Measurements from ENCODE around the gene COMMD1.
"Not testable (repeated sequence)": the region's sequence is repeated elsewhere in the genome, so short reads cannot be mapped to it uniquely, and the experiment has no call there.

DNA sequence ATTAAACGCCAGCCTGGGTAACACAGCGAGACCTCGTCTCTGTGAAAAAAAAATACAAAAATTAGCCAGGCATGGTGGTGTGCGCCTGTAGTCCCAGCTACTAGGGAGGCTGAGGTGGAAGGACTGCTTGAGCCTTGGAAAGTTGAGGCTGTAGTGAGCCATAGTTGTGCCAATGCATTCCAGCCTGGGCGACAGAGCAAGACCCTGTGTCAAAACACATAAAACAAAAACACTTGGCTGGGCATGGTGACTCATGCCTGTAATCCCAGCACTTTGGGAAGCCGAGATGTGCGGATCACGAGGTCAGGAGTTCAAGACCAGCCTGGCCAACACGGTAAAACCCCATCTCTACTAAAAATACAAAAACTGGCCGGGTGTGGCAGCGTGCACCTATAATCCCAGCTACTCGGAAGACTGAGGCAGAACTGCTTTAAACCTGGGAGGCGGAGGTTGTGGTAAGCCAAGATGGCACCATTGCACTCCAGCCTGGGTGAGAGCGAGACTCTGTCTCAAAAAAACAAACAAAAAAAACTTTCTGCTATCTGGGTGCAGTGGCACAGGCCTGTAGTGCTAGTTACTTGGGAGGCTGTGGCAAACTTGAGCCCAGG lies 38.9 kb upstream of the COMMD1 start:
- TF ChIP-seq, protein P1, sequence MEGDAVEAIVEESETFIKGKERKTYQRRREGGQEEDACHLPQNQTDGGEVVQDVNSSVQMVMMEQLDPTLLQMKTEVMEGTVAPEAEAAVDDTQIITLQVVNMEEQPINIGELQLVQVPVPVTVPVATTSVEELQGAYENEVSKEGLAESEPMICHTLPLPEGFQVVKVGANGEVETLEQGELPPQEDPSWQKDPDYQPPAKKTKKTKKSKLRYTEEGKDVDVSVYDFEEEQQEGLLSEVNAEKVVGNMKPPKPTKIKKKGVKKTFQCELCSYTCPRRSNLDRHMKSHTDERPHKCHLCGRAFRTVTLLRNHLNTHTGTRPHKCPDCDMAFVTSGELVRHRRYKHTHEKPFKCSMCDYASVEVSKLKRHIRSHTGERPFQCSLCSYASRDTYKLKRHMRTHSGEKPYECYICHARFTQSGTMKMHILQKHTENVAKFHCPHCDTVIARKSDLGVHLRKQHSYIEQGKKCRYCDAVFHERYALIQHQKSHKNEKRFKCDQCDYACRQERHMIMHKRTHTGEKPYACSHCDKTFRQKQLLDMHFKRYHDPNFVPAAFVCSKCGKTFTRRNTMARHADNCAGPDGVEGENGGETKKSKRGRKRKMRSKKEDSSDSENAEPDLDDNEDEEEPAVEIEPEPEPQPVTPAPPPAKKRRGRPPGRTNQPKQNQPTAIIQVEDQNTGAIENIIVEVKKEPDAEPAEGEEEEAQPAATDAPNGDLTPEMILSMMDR (IDR thresholded peaks at IDR 0.05; ENCODE audit: insufficient read depth, low read length, poor library complexity, severe bottlenecking), result not testable (repeated sequence)
- not testable (repeated sequence) for TF ChIP-seq EZH2phosphoT487 (conservative IDR thresholded peaks at IDR 0.05; ENCODE audit: low read length)

All from SU-DHL-6 (cell line).